ENCODE measurements around the gene HASPIN.

Gene HASPIN

DNA sequence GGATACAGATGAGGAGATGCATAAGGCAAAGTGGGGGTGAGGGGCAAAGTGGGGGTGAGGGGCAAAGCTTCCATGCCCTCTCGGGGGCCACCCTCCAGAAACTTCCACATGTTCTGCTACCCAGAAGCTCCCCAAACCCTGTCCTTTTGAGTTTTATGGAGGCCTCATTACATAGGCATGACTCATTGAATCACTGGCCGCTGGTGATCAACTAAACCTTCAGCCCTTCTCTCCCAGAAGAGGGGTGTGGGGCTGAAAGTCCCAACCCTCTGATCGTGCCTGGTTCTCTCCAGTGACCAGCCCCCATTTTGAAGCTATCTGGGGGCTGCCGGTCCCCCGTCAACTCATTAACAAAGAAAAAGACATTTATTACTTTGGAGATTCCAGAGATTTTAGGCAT lies 49.8 kb downstream of the HASPIN start:
- no peaks in the 10 kb centered on the region for H3K36me3 ChIP-seq (ENCODE audit: control insufficient read depth, insufficient read depth, low read length)
- DNase-seq, result no peak
- H3K4me3 ChIP-seq (ENCODE audit: insufficient read depth, low read depth, low read length, poor library complexity, severe bottlenecking), result no peak overlapping the region
- peaks cover 2% of the 10 kb centered on the region for H3K4me1 ChIP-seq (ENCODE audit: control insufficient read depth, insufficient read depth, low read length, poor library complexity, severe bottlenecking)
- no peaks in the 10 kb centered on the region for H3K27me3 ChIP-seq (replicated peaks; ENCODE audit: control insufficient read depth, insufficient read depth, low read length, poor library complexity, severe bottlenecking)
- no peak overlapping the region for H3K27ac ChIP-seq (ENCODE audit: insufficient read depth, low read length, poor library complexity, severe bottlenecking)
- H3K9me3 ChIP-seq (ENCODE audit: control insufficient read depth, low read length), result no peaks in the 10 kb centered on the region

GRCh38 chr17:3773966-3774365 lies 50.3 kb downstream of the HASPIN start:
- Histone ChIP-seq H3K9me3 (ENCODE audit: control insufficient read depth, low read length) (no peaks in the 10 kb centered on the region), H3K4me3 (ENCODE audit: insufficient read depth, low read depth, low read length, poor library complexity, severe bottlenecking) (no peak overlapping the region), H3K27me3 (replicated peaks; ENCODE audit: control insufficient read depth, insufficient read depth, low read length, poor library complexity, severe bottlenecking) (no peaks in the 10 kb centered on the region), H3K36me3 (ENCODE audit: control insufficient read depth, insufficient read depth, low read length) (no peaks in the 10 kb centered on the region), H3K4me1 (ENCODE audit: control insufficient read depth, insufficient read depth, low read length, poor library complexity, severe bottlenecking) (peaks cover 2% of the 10 kb centered on the region), H3K27ac (ENCODE audit: insufficient read depth, low read length, poor library complexity, severe bottlenecking) (no peak overlapping the region)
- DNase-seq, result no peak
